Measurements from ENCODE around the gene LRRC58.

LRRC58 gene

DNA sequence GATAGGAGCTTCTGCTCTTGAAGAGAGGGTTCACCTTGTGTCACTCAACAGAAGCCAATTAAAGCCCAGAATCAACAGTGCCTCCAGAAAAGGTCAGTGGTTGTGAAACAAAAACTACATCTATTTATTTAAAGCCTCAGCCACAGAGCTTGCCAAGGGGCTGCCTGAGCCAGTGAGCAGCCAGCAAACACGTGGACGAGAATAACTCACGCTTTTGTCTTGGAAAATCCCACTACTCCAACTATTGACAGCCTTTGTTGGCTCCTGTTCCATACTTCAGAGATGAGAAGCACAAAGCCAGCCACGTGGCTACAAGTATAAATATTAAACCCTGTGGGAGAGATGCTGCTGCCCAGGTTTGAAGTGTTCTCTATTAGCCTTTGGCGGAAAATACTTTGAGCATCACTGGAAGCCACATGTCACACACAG lies 74.4 kb downstream of the LRRC58 start:
- DNase-seq: no peak

All from CD4-positive, alpha-beta T cell treated with Interleukin-15 for 1 hour (primary cell).